Common myeloid progenitor, CD34-positive (primary cell): Measurements from ENCODE around the gene JPH3.
A peak's percentile ranks its signal among the peaks of the same experiment; 100 is the strongest.

Source experiments
- CTCF ChIA-PET: fragments of 350-600 bp; sonication (Branson Sonifier 250); formaldehyde crosslinking; loops from one replicate; lab custom pipeline; 2021; ENCODE audit warnings: antibody characterized with exemption; lab: Charles Lee
- POLR2A ChIA-PET: fragments of 350-600 bp; sonication (Branson Sonifier 250); formaldehyde crosslinking; loops from one replicate; lab custom pipeline; 2021; ENCODE audit warnings: antibody characterized with exemption; lab: Charles Lee
- DNase-seq, 3 donors: peaks; one replicate each; pipeline versions ENCODE4 v3.0.0 to v3.0.0-alpha.2; 2013
- H3K27ac ChIP-seq, 2 experiments: 1 replicate in 1 of 2; 2 replicates in 1 of 2; pipeline ENCODE4 v1.7.0; 2013; ENCODE audit warnings: inconsistent platforms in 2 of 2, low read length in 2 of 2, mild to moderate bottlenecking in 2 of 2, low read depth in 1 of 2, moderate library complexity in 1 of 2; ENCODE audit not compliant: severe bottlenecking in 2 of 2, insufficient read depth in 1 of 2, poor library complexity in 1 of 2
- H3K27me3 ChIP-seq, 5 experiments: replicated peaks in 2 of 5; 1 replicate in 3 of 5; 2 replicates in 2 of 5; pipeline versions ENCODE4 v1.6.1 to v1.7.0; 2013; ENCODE audit warnings: low read length in 4 of 5, mild to moderate bottlenecking in 2 of 5, moderate library complexity in 2 of 5, inconsistent platforms in 1 of 5; ENCODE audit not compliant: insufficient read depth in 5 of 5, control insufficient read depth in 4 of 5
- H3K36me3 ChIP-seq, 4 experiments: 1 replicate in 2 of 4; 2 replicates in 2 of 4; pipeline versions ENCODE4 v1.6.1 to v1.7.0; 2013; ENCODE audit warnings: low read length in 3 of 4, control low read depth in 1 of 4, mild to moderate bottlenecking in 1 of 4; ENCODE audit not compliant: control insufficient read depth in 4 of 4, insufficient read depth in 4 of 4
- H3K4me1 ChIP-seq, 4 experiments: 1 replicate in 3 of 4; 2 replicates in 1 of 4; pipeline versions ENCODE4 v1.6.1 to v1.7.1; 2013; ENCODE audit warnings: low read length in 3 of 4, mild to moderate bottlenecking in 3 of 4, control low read depth in 1 of 4, inconsistent platforms in 1 of 4, moderate library complexity in 1 of 4; ENCODE audit not compliant: control insufficient read depth in 4 of 4, insufficient read depth in 4 of 4; ENCODE audit errors: control extremely low read depth in 1 of 4
- H3K4me3 ChIP-seq, 7 experiments: 1 replicate in 4 of 7; 2 replicates in 3 of 7; pipeline versions ENCODE4 v1.5.1 to v1.7.0; 2013; ENCODE audit warnings: mild to moderate bottlenecking in 7 of 7, low read length in 6 of 7, moderate library complexity in 6 of 7, inconsistent platforms in 2 of 7, low read depth in 2 of 7, control low read depth in 1 of 7; ENCODE audit not compliant: insufficient read depth in 4 of 7, control insufficient read depth in 1 of 7; ENCODE audit errors: extremely low read depth in 1 of 7
- H3K9me3 ChIP-seq, 5 experiments: 1 replicate in 4 of 5; 2 replicates in 1 of 5; pipeline versions ENCODE4 v1.6.1 to v1.7.1; 2013; ENCODE audit warnings: low read length in 4 of 5, mild to moderate bottlenecking in 2 of 5, inconsistent platforms in 1 of 5, low read depth in 1 of 5, moderate library complexity in 1 of 5; ENCODE audit not compliant: control insufficient read depth in 4 of 5, insufficient read depth in 2 of 5; ENCODE audit errors: control extremely low read depth in 1 of 5
- WGBS: methylation state at CpG from one replicate; pipeline ENCODE4 v1.1.5; 2013; ENCODE audit not compliant: insufficient coverage; 5-methylcytosine and 5-hydroxymethylcytosine counted together

Gene JPH3

GRCh38 chr16:87701078-87701460 is 98.8 kb downstream of the JPH3 start:
- 87% methylated on average over 11 of the region's 11 CpGs for WGBS
- POLR2A ChIA-PET, result no interaction called here
- CTCF ChIA-PET, result interaction anchor here (1.1 to 1.3 kb wide), 3 partner anchors 9 to 13 kb away, joined by 3 to 5 read pairs (median 3); no protein-coding TSS in a partner anchor
- Histone ChIP-seq H3K9me3 (no peaks in the 10 kb centered on the region), H3K27me3 (no peaks in the 10 kb centered on the region), H3K4me3 (no peak overlapping the region), H3K27ac (no peak overlapping the region), H3K4me1 (peaks cover 4 to 28% (median 25%) of the 10 kb centered on the region in 4 experiments), H3K36me3 (peaks cover 0 to 74% (median 19%) of the 10 kb centered on the region in 4 experiments)
- DNase-seq, result no peak

GRCh38 chr16:87701505-87701921 is 99.2 kb downstream of the JPH3 start:
- 90% methylated on average over 16 of the region's 23 CpGs for WGBS
- ChIA-PET CTCF (interaction anchor here (1.1 to 1.3 kb wide), 3 partner anchors 9 to 13 kb away, joined by 3 to 5 read pairs (median 3); no protein-coding TSS in a partner anchor), POLR2A (no interaction called here)
- Histone ChIP-seq H3K4me3 (no peak overlapping the region), H3K36me3 (peaks cover 1 to 73% (median 19%) of the 10 kb centered on the region in 4 experiments), H3K9me3 (no peaks in the 10 kb centered on the region), H3K27ac (no peak overlapping the region), H3K27me3 (no peaks in the 10 kb centered on the region), H3K4me1 (peaks cover 4 to 28% (median 25%) of the 10 kb centered on the region in 4 experiments)
- peak in 2 of 3 donors; percentile 28 to 34 for DNase-seq

- Histone ChIP-seq H3K4me3 (peak overlapping the region in 3 of 7 experiments; percentile 30 to 58 (median 45)), H3K36me3 (peaks cover 3 to 73% (median 22%) of the 10 kb centered on the region in 4 experiments), H3K27me3 (no peaks in the 10 kb centered on the region), H3K9me3 (no peaks in the 10 kb centered on the region), H3K4me1 (peaks cover 4 to 28% (median 25%) of the 10 kb centered on the region in 4 experiments), H3K27ac (no peak overlapping the region)
- DNase-seq, result peak; percentile 52 to 83 (median 78)
- 11% methylated on average over 14 of the region's 19 CpGs for WGBS
- ChIA-PET CTCF (interaction anchor here (0.6 to 1.6 kb wide), 6 partner anchors 8 to 115 kb away, joined by 3 to 5 read pairs (median 4); no protein-coding TSS in a partner anchor), POLR2A (interaction anchor here (0.7 kb wide), 1 partner anchor 31 kb away, joined by 3 read pairs; no protein-coding TSS in a partner anchor)
Observed at GRCh38 chr16:87702325-87702811, 100.1 kb downstream of the JPH3 start.

GRCh38 chr16:87703071-87703470 is 100.8 kb downstream of the JPH3 start:
- H3K36me3 ChIP-seq, result peaks cover 3 to 73% (median 23%) of the 10 kb centered on the region in 4 experiments
- CTCF ChIA-PET, result interaction anchor here (0.7 to 1.6 kb wide), 3 partner anchors 17 to 115 kb away, joined by 3 to 4 read pairs (median 4); no protein-coding TSS in a partner anchor
- no peak overlapping the region for H3K27ac ChIP-seq
- POLR2A ChIA-PET, result interaction anchor here (0.7 kb wide), 1 partner anchor 30 kb away, joined by 3 read pairs; no protein-coding TSS in a partner anchor
- no peak for DNase-seq
- WGBS, result 59% methylated on average over 26 of the region's 26 CpGs
- H3K4me1 ChIP-seq, result peaks cover 4 to 28% (median 25%) of the 10 kb centered on the region in 4 experiments
- peak overlapping the region in 5 of 7 experiments; percentile 1 to 58 (median 28) for H3K4me3 ChIP-seq
- no peaks in the 10 kb centered on the region for H3K27me3 ChIP-seq
- H3K9me3 ChIP-seq, result no peaks in the 10 kb centered on the region

- Histone ChIP-seq H3K36me3 (peaks cover 6 to 73% (median 30%) of the 10 kb centered on the region in 4 experiments), H3K4me3 (no peak overlapping the region), H3K27me3 (no peaks in the 10 kb centered on the region), H3K9me3 (no peaks in the 10 kb centered on the region), H3K27ac (no peak overlapping the region), H3K4me1 (peaks cover 4 to 28% (median 25%) of the 10 kb centered on the region in 4 experiments)
- POLR2A ChIA-PET, result no interaction called here
- WGBS, result 87% methylated on average over 25 of the region's 29 CpGs
- no peak for DNase-seq
- CTCF ChIA-PET, result no interaction called here
Observed at GRCh38 chr16:87703835-87704375, 101.6 kb downstream of the JPH3 start.

- Histone ChIP-seq H3K4me1 (peaks cover 4 to 28% (median 25%) of the 10 kb centered on the region in 4 experiments), H3K9me3 (no peaks in the 10 kb centered on the region), H3K27ac (no peak overlapping the region), H3K4me3 (no peak overlapping the region), H3K36me3 (peaks cover 11 to 74% (median 34%) of the 10 kb centered on the region in 4 experiments), H3K27me3 (no peaks in the 10 kb centered on the region)
- CTCF ChIA-PET, result interaction anchor here (1.0 to 1.3 kb wide), 2 partner anchors 12 to 116 kb away, joined by 3 to 8 read pairs; no protein-coding TSS in a partner anchor
- no peak for DNase-seq
- POLR2A ChIA-PET, result interaction anchor here (0.5 kb wide), 1 partner anchor 18 kb away, joined by 3 read pairs; no protein-coding TSS in a partner anchor
- WGBS, result 97% methylated on average over 30 of the region's 34 CpGs
Observed at GRCh38 chr16:87704754-87705353, 102.5 kb downstream of the JPH3 start.
